ENCODE results near the gene PEX10.

The PEX10 gene

DNA sequence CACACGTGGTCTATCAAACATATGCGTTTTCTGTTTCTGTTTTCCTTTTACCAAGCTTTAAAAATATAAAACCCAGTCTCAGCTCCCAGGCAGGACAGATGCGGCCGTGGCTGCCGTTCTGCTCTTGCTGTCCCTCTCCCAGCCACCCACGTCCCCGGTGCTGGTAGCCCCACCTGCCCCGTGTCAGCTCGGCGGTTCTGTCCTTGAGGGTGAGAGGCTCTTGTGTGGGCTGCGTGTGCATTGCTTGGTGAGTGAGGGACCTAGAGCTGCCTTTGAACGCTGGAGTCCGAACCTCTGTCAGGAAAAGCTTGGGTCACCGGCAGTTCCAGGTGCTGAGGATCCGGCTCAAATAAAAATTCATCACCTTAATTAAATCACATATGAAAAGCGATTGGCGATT lies 16.3 kb downstream of the PEX10 start:
- no peaks in the 10 kb centered on the region for H3K9me3 Mint-ChIP-seq

GRCh38 chr1:2395245-2395644 lies 17.1 kb downstream of the PEX10 start:
- peaks cover 41% of the 10 kb centered on the region for H3K4me1 Mint-ChIP-seq
- no peaks in the 10 kb centered on the region for H3K9me3 Mint-ChIP-seq
- peak overlapping the region; percentile 96 for H3K27ac Mint-ChIP-seq
- DNase-seq (ENCODE audit: low spot score in 2 of 2) = no peak
- peaks cover 82% of the 10 kb centered on the region for H3K36me3 Mint-ChIP-seq
- H3K4me3 Mint-ChIP-seq = no peak overlapping the region
- no peak for ATAC-seq

More for the DNA sequence above, 16.3 kb downstream of the PEX10 start:
- Mint-ChIP-seq H3K4me3 (no peak overlapping the region), H3K27ac (no peak overlapping the region), H3K36me3 (peaks cover 89% of the 10 kb centered on the region), H3K4me1 (peaks cover 46% of the 10 kb centered on the region)
- ATAC-seq = no peak
- no peak for DNase-seq (ENCODE audit: low spot score in 2 of 2)

DNA sequence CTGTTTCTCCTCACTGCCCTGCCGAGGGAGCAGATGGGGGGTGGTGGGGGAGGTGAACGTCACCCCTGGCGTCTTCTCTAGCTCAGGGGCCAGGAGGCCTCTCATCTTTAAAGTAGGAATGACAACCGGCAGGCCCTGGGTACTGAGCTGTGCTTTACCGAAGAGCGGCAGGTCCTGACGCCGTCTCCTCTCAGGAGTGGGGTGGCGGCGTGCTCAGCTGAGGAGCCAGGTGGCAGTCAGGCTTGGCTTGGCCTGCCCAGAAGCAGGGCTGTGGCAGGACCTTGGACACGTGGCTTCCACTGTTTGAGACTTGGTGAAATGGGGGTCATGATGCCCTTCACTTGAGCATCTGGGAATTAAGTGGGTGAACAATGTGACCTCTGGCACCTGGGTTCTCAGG lies 17.6 kb downstream of the PEX10 start:
- H3K4me3 Mint-ChIP-seq = no peak overlapping the region
- DNase-seq (ENCODE audit: low spot score in 2 of 2) (no peak), ATAC-seq (no peak)
- H3K4me1 Mint-ChIP-seq = peaks cover 43% of the 10 kb centered on the region
- H3K9me3 Mint-ChIP-seq = no peaks in the 10 kb centered on the region
- H3K27ac Mint-ChIP-seq = peak overlapping the region; percentile 96
- H3K36me3 Mint-ChIP-seq = peaks cover 82% of the 10 kb centered on the region

DNA sequence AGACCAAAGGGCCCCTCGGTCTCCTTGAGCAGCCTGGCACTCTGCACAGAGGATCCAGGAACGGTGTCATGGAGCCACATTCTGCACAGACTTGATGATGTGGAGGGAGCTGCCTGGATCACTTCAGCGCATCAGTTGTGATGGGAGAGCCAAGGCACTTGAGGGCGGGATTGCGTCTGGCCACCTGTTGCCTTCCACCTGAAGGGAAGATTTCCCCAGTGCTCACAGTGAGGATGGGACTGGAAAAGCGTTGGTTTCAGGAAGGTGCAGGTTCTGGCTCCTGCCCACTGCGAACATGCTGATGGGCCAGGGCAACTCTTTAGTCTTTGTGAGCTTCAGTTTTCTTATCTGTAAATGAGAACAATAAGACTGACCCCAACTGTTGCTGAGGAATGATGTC lies 18.1 kb downstream of the PEX10 start:
- peaks cover 76% of the 10 kb centered on the region for H3K36me3 Mint-ChIP-seq
- no peak overlapping the region for H3K4me3 Mint-ChIP-seq
- no peaks in the 10 kb centered on the region for H3K9me3 Mint-ChIP-seq
- DNase-seq (ENCODE audit: low spot score in 2 of 2) (no peak), ATAC-seq (no peak)
- peaks cover 39% of the 10 kb centered on the region for H3K4me1 Mint-ChIP-seq
- peak overlapping the region; percentile 96 for H3K27ac Mint-ChIP-seq

DNA sequence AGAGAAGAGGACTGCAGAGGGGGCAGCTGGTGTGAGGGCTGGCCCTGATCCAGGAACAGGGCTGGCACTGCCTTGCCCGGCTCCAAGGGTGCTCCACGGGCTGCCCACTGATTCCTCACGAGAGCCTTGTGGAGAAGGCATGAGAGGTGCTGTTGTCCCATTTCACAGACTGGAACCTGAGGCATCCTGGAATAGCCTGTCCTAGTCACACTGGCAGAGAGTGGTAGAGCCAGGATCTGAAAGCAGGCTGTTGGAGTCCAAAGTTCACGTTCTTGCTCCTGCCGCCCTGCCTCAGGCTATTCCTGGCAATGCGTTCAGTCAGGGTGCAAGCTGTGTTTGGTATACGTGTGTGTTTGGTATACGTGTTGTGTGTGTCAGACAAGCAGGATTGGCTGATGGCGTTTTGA lies 18.9 kb downstream of the PEX10 start:
- H3K9me3 Mint-ChIP-seq = no peaks in the 10 kb centered on the region
- H3K4me1 Mint-ChIP-seq = peaks cover 38% of the 10 kb centered on the region
- H3K27ac Mint-ChIP-seq = peak overlapping the region; percentile 96
- no peak for DNase-seq (ENCODE audit: low spot score in 2 of 2)
- ATAC-seq = no peak
- peak overlapping the region; percentile 80 for H3K4me3 Mint-ChIP-seq
- H3K36me3 Mint-ChIP-seq = peaks cover 69% of the 10 kb centered on the region

DNA sequence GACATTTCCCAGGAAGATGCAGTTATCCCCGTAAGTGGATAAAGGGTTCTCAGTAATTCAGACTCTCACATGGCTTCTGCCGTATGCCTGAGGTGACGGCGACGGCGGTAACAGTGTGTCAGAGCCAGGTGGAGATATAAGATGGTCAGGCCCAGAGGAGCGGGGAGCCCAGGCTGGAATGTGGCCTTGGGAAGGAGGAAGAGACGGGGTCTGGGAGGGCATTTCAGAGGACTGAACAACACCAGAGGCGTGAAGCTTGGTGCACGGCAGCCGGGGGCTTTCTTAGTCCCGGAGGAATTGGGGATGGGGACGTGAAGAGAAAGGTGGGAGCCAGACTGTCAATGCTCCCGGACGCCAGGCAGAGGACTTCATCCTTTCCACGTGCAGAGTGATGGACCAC lies 19.7 kb downstream of the PEX10 start:
- no peak for DNase-seq (ENCODE audit: low spot score in 2 of 2)
- Mint-ChIP-seq H3K27ac (peak overlapping the region; percentile 96), H3K4me3 (peak overlapping the region; percentile 80), H3K9me3 (no peaks in the 10 kb centered on the region), H3K4me1 (peaks cover 38% of the 10 kb centered on the region), H3K36me3 (peaks cover 61% of the 10 kb centered on the region)
- no peak for ATAC-seq

- ATAC-seq = peak; percentile 23
- H3K4me1 Mint-ChIP-seq = peaks cover 38% of the 10 kb centered on the region
- H3K4me3 Mint-ChIP-seq = peak overlapping the region; percentile 80
- peak overlapping the region; percentile 96 for H3K27ac Mint-ChIP-seq
- no peaks in the 10 kb centered on the region for H3K9me3 Mint-ChIP-seq
- no peak for DNase-seq (ENCODE audit: low spot score in 2 of 2)
- H3K36me3 Mint-ChIP-seq = peaks cover 54% of the 10 kb centered on the region
Measured at GRCh38 chr1:2391931-2392509, 20.3 kb downstream of the PEX10 start.

- peak; percentile 98 for ATAC-seq
- Mint-ChIP-seq H3K27ac (peak within 1 kb of the TSS; percentile 96), H3K36me3 (peaks cover 47% of the 10 kb centered on the region), H3K4me3 (peak within 1 kb of the TSS; percentile 80), H3K9me3 (no peaks in the 10 kb centered on the region), H3K4me1 (peaks cover 38% of the 10 kb centered on the region)
- peak; percentile 94 to 98 for DNase-seq (ENCODE audit: low spot score in 2 of 2)
Measured at GRCh38 chr1:2391041-2391930, 21.1 kb downstream of the PEX10 start, which contains the start of the genes MORN1 and RER1. Gene MORN1, minus strand, starts transcription at chr1:2391554. Its CDS starts 21 bp downstream, at chr1:2391533. Gene RER1, plus strand, starts transcription at chr1:2391841. Its CDS starts 3,950 bp downstream, at chr1:2395791.

DNA sequence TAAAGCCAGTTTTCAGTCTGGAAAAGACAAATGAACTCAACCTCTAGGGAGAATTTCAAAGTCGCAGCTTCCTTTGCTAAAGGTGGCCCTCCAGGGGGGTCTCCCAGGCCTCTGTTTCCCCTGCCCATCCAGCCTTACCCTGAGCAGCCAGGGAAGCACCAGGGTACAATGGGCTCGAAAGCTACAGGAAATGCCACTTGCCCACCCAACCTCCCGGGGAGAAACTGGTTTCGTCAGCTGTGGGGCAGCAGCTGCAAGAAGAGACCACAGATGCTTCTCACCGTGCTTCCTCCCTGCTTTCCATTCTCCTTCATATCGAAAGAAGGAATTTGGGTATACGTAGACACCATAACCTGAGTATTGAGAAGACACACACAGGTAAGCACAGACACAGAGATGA lies 22.7 kb downstream of the PEX10 start:
- peaks cover 32% of the 10 kb centered on the region for H3K4me1 Mint-ChIP-seq
- ATAC-seq (no peak), DNase-seq (ENCODE audit: low spot score in 2 of 2) (no peak)
- H3K36me3 Mint-ChIP-seq = peaks cover 31% of the 10 kb centered on the region
- H3K9me3 Mint-ChIP-seq = no peaks in the 10 kb centered on the region
- H3K27ac Mint-ChIP-seq = peak overlapping the region; percentile 61
- peak overlapping the region; percentile 80 for H3K4me3 Mint-ChIP-seq

DNA sequence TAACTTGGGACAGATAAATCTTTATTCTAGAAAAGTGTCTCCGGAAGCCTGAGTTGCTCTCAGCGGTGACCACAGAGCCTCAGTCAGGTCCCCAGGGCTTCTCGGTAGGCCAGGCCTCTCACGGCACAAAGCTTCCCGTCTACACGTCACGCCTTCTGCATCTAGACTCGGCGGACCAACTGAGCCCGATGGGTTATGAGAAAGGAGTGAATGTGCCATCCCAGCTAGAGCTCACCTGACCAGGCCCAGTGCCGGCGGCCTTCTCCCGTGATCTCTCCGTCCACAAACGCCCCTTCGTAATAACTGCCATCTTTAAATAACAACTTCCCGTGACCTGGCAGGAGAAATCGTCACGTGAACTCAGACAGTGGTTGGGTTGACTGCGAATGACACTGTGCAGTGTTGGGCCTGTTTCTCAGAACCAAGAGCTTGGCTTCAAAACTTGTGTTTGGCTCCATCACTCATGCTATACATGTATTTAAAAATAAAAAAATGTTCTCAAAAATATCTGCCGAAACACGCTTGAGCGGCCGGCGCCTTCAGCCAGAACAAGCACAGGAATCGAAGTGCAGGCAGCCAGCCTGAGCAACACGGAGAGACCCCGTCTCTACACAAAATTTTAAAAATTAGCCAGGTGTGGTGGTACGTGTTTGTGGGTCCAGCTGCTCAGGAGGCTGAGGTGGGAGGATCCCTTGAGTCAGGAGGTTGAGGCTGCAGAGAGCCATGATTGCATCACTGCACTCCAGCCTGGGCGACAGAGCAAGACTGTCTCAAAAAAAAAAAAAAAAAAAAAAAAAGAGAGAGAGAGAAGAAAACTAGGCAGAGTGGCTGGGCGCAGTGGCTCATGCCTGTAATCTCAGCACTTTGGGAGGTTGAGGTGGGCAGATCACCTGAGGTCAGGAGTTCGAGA lies 24.1 kb downstream of the PEX10 start:
- no peak overlapping the region for H3K27ac Mint-ChIP-seq
- no peak overlapping the region for H3K4me3 Mint-ChIP-seq
- H3K4me1 Mint-ChIP-seq = peaks cover 18% of the 10 kb centered on the region
- ATAC-seq (no peak), DNase-seq (ENCODE audit: low spot score in 2 of 2) (no peak)
- peaks cover 17% of the 10 kb centered on the region for H3K36me3 Mint-ChIP-seq
- no peaks in the 10 kb centered on the region for H3K9me3 Mint-ChIP-seq

GRCh38 chr1:2386636-2387611 lies 25.4 kb downstream of the PEX10 start:
- peaks cover 6% of the 10 kb centered on the region for H3K36me3 Mint-ChIP-seq
- H3K27ac Mint-ChIP-seq = no peak overlapping the region
- no peak for ATAC-seq
- H3K4me3 Mint-ChIP-seq = no peak overlapping the region
- peaks cover 7% of the 10 kb centered on the region for H3K4me1 Mint-ChIP-seq
- H3K9me3 Mint-ChIP-seq = no peaks in the 10 kb centered on the region
- DNase-seq (ENCODE audit: low spot score in 2 of 2) = no peak

DNA sequence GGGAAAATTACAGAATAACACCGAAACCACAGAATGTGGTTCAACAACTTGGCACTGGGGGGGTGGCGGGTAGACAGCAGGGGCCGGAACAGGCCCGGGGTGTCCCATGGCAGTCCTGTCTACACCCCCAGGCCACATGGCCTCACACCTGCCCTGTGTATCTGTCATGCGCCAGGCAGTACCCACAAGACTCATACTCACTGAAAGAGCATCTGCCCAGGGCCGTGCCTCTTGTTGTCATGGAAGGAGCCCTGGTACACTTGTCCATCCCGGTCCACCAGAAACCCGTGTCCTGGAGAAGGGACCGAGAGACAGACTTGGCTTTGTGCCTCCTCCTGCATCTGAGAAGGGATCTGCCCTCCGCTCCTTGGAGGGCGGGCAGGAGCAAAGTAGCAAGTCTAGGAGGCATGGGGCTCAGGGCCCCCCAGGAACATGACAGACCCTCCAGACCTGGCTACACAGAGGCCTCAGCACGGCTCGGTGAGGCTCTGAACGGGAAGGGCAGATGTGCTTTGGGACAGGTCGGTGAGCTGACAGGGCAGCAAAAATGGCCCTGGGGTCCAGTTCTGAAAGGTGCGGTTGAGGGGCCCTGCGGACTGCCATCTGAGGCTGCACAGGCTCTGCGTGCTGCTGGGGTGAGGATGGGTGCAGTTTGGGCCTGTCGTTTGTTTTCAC lies 26.6 kb downstream of the PEX10 start:
- Mint-ChIP-seq H3K4me1 (peaks cover 7% of the 10 kb centered on the region), H3K9me3 (no peaks in the 10 kb centered on the region), H3K27ac (no peak overlapping the region), H3K36me3 (peaks cover 6% of the 10 kb centered on the region), H3K4me3 (no peak overlapping the region)
- ATAC-seq (no peak), DNase-seq (ENCODE audit: low spot score in 2 of 2) (no peak)

DNA sequence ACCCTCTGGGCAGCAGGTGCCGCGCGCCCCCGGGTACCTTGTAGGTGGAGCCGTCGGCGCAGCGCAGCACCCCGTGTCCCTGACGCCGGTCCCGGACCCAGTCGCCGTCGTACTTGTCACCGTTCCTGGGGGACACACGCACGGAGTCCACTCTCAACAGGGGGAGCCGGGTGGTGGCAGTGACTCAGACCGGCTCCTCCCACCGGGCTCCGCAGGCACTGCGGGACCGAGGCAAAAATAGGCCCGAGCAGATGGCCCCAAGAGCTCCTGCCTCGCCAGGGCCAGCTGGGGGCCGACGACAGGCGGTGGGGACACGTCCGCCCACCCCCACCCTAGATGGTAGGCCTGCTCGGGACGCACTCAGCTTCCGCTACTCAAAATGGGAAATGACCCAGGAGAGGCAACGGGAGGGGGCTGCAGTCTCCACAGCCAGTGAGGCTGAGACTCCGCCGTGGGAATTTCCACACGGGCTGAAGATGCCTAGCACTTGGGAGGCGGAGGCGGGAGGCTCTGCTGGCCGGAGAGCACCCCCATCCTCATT lies 27.4 kb downstream of the PEX10 start:
- Mint-ChIP-seq H3K27ac (no peak overlapping the region), H3K4me1 (peaks cover 3% of the 10 kb centered on the region), H3K9me3 (no peaks in the 10 kb centered on the region), H3K4me3 (no peak overlapping the region), H3K36me3 (peaks cover 2% of the 10 kb centered on the region)
- ATAC-seq (no peak), DNase-seq (ENCODE audit: low spot score in 2 of 2) (no peak)
